DMS79 (cell line): ENCODE data around the gene HABP2.

Experiments used
- DNase-seq: peaks from one replicate; lab custom pipeline; 2025; lab: John Stamatoyannopoulos, UW

The HABP2 gene

DNA sequence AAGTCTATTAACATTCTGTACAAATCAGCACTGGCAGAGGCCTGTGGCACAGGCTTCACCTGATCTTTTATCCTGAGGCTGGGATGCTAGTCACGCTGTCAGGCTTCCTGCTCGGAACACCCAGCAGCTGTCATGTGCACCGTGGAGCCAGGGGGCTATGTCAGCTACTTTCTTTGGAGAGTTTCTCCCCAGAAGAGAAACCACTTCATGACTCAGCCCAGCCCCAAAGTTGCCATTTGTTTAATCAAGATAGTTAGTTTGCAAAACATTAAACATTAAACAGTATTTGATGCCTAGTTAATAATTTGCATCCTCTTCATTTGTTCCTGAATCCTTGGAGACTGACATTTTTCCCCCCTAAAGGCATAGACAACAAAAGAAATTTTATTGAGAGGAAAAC lies at the start of gene HABP2:
Gene HABP2 (plus strand): TSS at position 353 of the 400 bp plus-strand sequence. CDS start 69 bp downstream, outside the sequence.
- DNase-seq, result no peak

GRCh38 chr10:113503930-113504329 lies 48.9 kb upstream of the HABP2 start:
- DNase-seq, result no peak

DNA sequence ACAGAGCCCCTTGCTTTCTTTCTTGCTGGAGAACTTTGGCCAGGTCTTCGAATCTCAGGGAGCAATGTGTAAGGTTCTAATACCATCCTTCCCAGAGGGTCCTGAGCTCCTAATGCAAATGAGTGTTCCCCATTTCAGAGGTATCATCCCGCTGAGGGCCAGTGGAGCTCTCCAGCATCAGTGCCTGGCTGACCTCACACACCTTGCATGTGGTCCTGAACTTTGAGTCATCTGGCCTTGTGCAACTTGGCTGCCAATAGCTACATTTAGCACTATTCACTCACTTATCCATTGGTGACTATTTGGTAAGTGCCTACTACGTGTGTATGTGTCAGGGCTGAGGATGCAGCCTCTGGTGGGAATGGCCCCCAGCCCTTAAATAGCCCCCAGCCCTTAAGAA lies 48.4 kb upstream of the HABP2 start:
- no peak for DNase-seq

GRCh38 chr10:113506476-113506875 lies 46.4 kb upstream of the HABP2 start:
- DNase-seq, result no peak

- no peak for DNase-seq
Measured at GRCh38 chr10:113511419-113511818, 41.4 kb upstream of the HABP2 start.

DNA sequence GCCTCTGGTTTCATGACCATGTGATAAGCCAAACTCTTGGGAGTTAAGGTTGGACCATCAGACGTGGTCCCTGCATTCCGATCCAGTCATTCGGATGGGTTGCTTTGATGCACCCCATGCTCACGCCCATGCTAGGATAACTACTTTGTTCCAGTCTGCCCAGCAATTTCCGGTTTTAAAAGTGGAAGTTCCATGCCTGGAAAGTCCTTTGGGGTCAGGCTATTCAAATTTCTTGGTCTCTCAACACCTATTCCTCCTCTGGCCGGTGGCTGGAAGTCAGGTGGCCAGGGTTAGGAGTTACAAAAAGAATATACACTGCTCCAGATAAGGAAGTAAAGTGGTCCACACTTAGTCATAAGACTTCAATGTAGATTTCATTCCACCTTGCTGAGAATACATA lies 37.7 kb upstream of the HABP2 start:
- no peak for DNase-seq

- DNase-seq, result no peak
Measured at GRCh38 chr10:113515601-113516000, 37.3 kb upstream of the HABP2 start.

DNA sequence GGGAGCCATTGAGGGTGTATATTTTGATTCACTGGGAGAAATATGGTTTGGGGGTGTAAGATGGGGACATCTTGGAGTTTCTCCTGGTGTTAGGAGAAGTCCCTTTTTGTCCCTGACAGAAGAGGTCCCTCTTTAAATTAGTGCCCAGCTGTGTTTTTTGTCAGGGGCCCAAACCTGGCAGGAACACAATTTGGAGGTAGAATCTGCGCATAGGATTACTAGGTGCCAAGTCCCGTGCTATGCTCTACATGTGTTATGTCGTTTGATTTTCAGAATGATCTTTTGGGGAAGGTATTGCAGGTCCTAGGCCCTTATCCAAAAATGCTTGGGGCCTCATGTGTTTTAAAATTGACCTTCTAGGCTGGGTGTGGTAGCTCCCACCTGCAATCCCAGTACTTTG lies 36.8 kb upstream of the HABP2 start:
- DNase-seq, result no peak

GRCh38 chr10:113517165-113517900 lies 35.5 kb upstream of the HABP2 start:
- no peak for DNase-seq

DNA sequence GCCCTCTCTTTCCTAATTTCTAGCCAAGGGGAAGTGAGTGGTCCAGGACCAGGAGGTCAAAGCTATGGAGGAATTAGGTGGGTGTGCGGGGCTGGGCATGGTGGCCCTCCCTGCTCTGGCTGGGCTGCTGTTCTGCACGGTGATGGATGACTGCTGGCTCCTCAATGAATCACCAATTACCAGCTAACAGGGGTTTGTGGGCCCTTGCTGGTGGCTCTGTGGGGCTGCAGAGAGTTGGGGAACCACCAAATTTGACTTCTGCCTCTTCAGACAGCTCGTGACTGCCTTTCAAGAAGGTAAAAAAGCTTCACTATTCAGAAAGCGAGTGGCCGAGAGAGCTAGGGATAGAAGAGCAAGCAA lies 35.0 kb upstream of the HABP2 start:
- DNase-seq, result no peak

- DNase-seq, result no peak
Measured at GRCh38 chr10:113518415-113518814, 34.4 kb upstream of the HABP2 start.

DNA sequence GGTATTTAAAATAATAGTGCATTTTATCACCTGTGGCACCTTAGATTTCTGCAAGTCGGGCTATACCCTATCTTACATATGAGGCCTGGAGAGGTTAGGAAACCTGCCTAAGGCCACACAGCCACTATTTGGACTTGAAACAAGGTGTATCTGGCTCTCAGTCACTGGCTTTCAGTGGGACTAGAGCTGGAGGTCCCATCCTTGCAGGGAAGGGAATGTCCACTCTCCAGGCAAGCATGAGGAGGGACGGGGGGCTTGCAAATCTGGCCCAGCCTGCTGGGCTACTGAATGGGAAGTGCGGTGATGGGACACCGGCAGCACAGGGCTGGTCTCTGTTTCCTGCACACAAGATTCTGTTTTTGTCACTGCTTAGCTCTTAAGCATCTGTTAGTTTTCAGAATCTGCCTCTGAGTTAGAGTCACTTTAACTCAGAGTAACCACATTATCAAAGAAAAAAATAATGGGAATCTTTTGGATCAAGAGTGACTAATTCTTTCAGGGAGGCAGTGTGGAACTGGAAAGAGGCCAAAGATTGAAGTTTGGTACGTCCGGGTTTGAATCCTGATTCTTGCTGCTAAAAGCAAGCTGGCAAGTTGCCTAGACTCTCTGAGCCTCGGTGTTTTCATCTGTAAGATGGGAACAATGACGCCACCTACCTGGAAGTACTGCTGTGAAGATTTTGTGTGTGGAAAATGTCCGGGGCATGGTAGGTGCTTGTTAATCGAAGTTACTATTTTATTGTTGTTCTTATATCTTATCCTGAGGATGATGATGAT lies 33.8 kb upstream of the HABP2 start:
- no peak for DNase-seq

DNA sequence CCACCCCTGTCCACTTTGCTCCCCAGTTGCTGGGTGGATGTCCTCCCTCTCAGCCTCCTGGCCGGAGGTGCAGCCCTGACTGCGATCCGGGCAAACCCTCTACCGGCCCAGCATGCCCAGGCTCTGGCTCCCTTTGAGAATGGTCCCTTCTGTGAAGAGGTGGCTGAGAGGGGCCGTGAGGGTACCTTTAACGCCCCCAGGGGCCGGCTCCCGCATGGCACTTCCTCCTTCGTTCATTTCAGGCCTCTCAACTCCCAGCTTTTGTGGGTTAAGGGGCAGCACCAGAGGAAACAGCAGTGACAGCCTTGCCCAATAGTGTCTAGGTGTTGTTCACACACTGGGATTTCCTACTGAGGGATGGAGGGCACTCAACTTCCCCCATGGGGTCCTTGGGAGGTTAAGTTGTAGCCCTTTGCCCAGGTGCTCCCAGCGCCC lies 33.2 kb upstream of the HABP2 start:
- DNase-seq, result no peak

GRCh38 chr10:113520261-113520660 lies 32.6 kb upstream of the HABP2 start:
- no peak for DNase-seq

GRCh38 chr10:113520690-113521474 lies 32.0 kb upstream of the HABP2 start:
- DNase-seq, result no peak

- no peak for DNase-seq
Measured at GRCh38 chr10:113521475-113521795, 31.4 kb upstream of the HABP2 start.

GRCh38 chr10:113522460-113522859 lies 30.4 kb upstream of the HABP2 start:
- DNase-seq, result no peak

- no peak for DNase-seq
Measured at GRCh38 chr10:113523071-113523470, 29.8 kb upstream of the HABP2 start.

- no peak for DNase-seq
Measured at GRCh38 chr10:113523628-113524027, 29.2 kb upstream of the HABP2 start.

DNA sequence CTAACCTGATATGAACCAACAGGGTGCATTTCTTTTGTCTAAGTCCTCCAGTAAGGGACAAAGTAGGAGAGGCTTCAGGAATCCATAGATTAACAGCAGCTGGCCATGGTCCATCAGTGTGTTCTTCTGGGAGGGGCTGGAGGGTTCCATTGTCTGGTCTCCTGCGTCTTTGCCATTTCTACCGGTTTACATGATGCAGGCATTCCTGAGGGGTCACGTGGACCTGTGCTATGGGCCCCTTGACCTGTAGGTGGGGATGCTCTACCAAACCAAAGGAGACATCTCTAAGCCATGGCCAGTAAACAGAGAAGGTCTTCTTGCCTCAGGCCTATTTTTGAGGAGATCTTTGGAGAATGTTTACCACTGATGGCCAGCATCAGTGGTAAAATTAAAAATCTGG lies 28.7 kb upstream of the HABP2 start:
- no peak for DNase-seq

- no peak for DNase-seq
Measured at GRCh38 chr10:113524539-113525490, 28.0 kb upstream of the HABP2 start.

DNA sequence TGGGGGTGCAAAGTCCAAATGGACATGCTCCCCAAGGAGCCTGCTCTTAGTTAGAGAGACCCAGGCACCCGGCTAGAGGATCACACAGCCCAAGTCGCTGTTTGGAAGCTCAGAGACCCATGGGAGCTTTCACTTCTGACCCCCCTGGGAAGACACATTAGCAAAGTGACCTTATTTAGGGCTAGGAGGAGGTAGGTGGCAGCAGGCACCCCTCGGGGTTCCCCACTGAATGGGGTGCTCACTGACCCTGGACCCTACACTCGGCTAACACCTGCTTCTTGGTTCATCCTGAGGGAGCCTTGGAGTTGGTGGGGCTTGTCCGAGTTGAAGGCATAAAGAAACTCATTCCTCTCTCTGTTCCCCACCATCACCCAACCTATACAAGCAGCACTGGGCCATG lies 27.1 kb upstream of the HABP2 start:
- DNase-seq, result no peak
